SK-N-SH treated with all-trans-retinoic acid at 6 μM for 48 hours (cell line): ENCODE measurements around the gene AP2B1.

ENCODE experiments used
- ATAC-seq: fragments of 200-7000 bp; cut with Tn5 transposase; 3 replicates; pipeline ENCODE4 v1.9.1; 2020; ENCODE audit warnings: mild to moderate bottlenecking, moderate library complexity
- ARNTL ChIP-seq: fragments of 450-650 bp; formaldehyde crosslinking; IDR thresholded peaks from 2 replicates; pipeline ENCODE4 v1.5.0; 2020; ENCODE audit warnings: low read depth, mild to moderate bottlenecking, moderate library complexity, borderline replicate concordance
- CSDC2 ChIP-seq: fragments of 250-450 bp; sonication (Bioruptor Pico); IDR thresholded peaks from 2 replicates; pipeline ENCODE4 v1.5.0; 2020; ENCODE audit warnings: mild to moderate bottlenecking, moderate library complexity
- ESRRG ChIP-seq: fragments of 250-450 bp; sonication (Bioruptor Pico); IDR thresholded peaks from 2 replicates; pipeline ENCODE4 v1.6.1; 2021; ENCODE audit warnings: mild to moderate bottlenecking
- GLIS3 ChIP-seq: fragments of 250-450 bp; sonication (Bioruptor Pico); IDR thresholded peaks from 2 replicates; pipeline ENCODE4 v1.5.0; 2020; ENCODE audit warnings: mild to moderate bottlenecking, moderate library complexity
- ISL1 ChIP-seq: fragments of 250-450 bp; sonication (Bioruptor Pico); IDR thresholded peaks from 2 replicates; pipeline ENCODE4 v2.1.2; 2022; ENCODE audit warnings: mild to moderate bottlenecking, moderate library complexity
- OSR1 ChIP-seq: fragments of 250-450 bp; sonication (Bioruptor Pico); IDR thresholded peaks from 2 replicates; pipeline ENCODE4 v1.8.0; 2022; ENCODE audit warnings: moderate library complexity, mild to moderate bottlenecking, inconsistent platforms
- PPARA ChIP-seq: fragments of 250-450 bp; sonication (Bioruptor Pico); IDR thresholded peaks from 2 replicates; pipeline ENCODE4 v1.5.0; 2020; ENCODE audit warnings: mild to moderate bottlenecking, borderline replicate concordance
- TCF4 ChIP-seq: fragments of 250-450 bp; sonication (Bioruptor Pico); IDR thresholded peaks from 2 replicates; pipeline ENCODE4 v1.8.0; 2021; ENCODE audit warnings: mild to moderate bottlenecking, moderate library complexity, borderline replicate concordance
- TOX ChIP-seq: fragments of 250-450 bp; sonication (Bioruptor Pico); IDR thresholded peaks from 2 replicates; pipeline ENCODE4 v1.8.0; 2021; ENCODE audit warnings: mild to moderate bottlenecking, moderate library complexity, borderline replicate concordance
- ZC3H10 ChIP-seq: fragments of 250-450 bp; sonication (Bioruptor Pico); IDR thresholded peaks from 2 replicates; pipeline ENCODE4 v1.5.1; 2021; ENCODE audit warnings: mild to moderate bottlenecking, moderate library complexity
- ZFP3 ChIP-seq: fragments of 250-450 bp; sonication (Bioruptor Pico); IDR thresholded peaks from 2 replicates; pipeline ENCODE4 v1.5.0; 2020; ENCODE audit warnings: mild to moderate bottlenecking, moderate library complexity
- ZFP30 ChIP-seq: fragments of 450-650 bp; formaldehyde crosslinking; IDR thresholded peaks from 2 replicates; pipeline ENCODE4 v1.5.0; 2022; ENCODE audit warnings: mild to moderate bottlenecking, moderate library complexity
- ZNF565 ChIP-seq: fragments of 450-650 bp; formaldehyde crosslinking; conservative IDR thresholded peaks from 2 replicates; pipeline ENCODE4 v1.5.0; 2020; ENCODE audit warnings: low read depth, mild to moderate bottlenecking, moderate library complexity
- ZNF70 ChIP-seq: fragments of 450-650 bp; formaldehyde crosslinking; IDR thresholded peaks from 2 replicates; pipeline ENCODE4 v1.5.0; 2020; ENCODE audit warnings: mild to moderate bottlenecking, moderate library complexity
- ZNF8 ChIP-seq: fragments of 450-650 bp; formaldehyde crosslinking; IDR thresholded peaks from 2 replicates; pipeline ENCODE4 v1.5.0; 2020; ENCODE audit warnings: mild to moderate bottlenecking, moderate library complexity
- TF ChIP-seq, protein P1 (sequence below): fragments of 250-450 bp; sonication (Bioruptor Pico); IDR thresholded peaks from 2 replicates; pipeline ENCODE4 v1.5.0; 2020; ENCODE audit warnings: mild to moderate bottlenecking, moderate library complexity
- TF ChIP-seq, protein P2 (sequence below): fragments of 250-450 bp; sonication (Bioruptor Pico); IDR thresholded peaks from 2 replicates; pipeline ENCODE4 v1.5.1; 2020; ENCODE audit warnings: low read depth, mild to moderate bottlenecking, moderate library complexity
- TF ChIP-seq, protein P3 (sequence below): fragments of 250-450 bp; sonication (Bioruptor Pico); IDR thresholded peaks from 2 replicates; pipeline ENCODE4 v1.5.1; 2021; ENCODE audit warnings: mild to moderate bottlenecking, moderate library complexity
- TF ChIP-seq, protein P4 (sequence below): fragments of 250-450 bp; sonication (Bioruptor Pico); IDR thresholded peaks from 2 replicates; pipeline ENCODE4 v1.8.0; 2021; ENCODE audit warnings: low read depth, mild to moderate bottlenecking, moderate library complexity, borderline replicate concordance

AP2B1 gene

DNA sequence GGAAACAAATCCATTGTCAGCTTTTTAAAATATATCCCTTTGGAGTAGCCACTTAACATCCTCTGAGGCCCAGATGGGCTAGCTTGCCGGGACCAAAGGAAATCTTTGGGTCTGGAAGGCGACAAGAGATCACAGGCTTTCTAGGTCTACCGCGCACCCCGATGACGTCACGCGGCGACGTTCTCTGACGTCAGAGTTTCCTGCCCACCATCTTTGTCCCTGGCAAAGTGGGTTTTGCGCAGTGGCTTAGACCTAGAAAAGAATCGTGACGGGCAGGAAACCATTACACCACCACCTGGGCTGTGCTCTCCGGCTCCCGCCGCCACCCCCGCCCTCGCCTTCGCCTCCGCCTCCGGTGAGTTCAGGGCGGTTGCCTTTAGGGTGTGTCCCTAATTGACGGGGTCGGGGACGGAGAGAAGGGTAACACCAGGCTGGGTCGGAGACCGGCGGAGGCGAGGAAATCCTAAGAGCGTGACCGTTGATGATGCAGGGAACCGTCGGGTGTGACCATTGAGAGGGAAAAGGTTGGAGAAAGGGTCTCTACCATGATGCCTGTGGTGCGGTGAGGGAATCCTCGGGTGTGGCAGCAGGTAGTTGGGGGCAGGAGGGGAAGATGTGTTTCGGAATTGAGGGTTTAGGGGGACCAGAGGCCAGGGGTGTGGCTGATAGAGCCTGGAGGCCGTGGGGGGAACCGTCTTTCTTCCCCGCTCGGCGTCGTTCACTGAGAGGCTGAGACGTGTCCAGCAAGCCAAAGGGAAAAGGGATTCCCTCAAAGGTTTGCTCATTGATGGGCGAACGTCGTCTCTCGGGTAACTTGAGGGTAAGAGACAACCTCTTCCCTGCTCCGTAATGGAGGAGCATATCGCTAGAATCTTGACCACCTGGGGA lies at the start of gene AP2B1:
Gene AP2B1 (plus strand): TSS at position 249 of the 888 bp plus-strand sequence. CDS start 6,709 bp downstream, outside the sequence.
- peak; percentile 94 for ATAC-seq
- TF ChIP-seq CSDC2, result peak; percentile 81; the same call in 1 of the 2 replicates
- peak; percentile 66; the same call in 1 of the 2 replicates for TF ChIP-seq ZFP3 (CRISPR knock-in tag)
- TF ChIP-seq ZNF70 (CRISPR knock-in tag), result peak; percentile 34; the same call in 1 of the 2 replicates
- TF ChIP-seq, protein P1, sequence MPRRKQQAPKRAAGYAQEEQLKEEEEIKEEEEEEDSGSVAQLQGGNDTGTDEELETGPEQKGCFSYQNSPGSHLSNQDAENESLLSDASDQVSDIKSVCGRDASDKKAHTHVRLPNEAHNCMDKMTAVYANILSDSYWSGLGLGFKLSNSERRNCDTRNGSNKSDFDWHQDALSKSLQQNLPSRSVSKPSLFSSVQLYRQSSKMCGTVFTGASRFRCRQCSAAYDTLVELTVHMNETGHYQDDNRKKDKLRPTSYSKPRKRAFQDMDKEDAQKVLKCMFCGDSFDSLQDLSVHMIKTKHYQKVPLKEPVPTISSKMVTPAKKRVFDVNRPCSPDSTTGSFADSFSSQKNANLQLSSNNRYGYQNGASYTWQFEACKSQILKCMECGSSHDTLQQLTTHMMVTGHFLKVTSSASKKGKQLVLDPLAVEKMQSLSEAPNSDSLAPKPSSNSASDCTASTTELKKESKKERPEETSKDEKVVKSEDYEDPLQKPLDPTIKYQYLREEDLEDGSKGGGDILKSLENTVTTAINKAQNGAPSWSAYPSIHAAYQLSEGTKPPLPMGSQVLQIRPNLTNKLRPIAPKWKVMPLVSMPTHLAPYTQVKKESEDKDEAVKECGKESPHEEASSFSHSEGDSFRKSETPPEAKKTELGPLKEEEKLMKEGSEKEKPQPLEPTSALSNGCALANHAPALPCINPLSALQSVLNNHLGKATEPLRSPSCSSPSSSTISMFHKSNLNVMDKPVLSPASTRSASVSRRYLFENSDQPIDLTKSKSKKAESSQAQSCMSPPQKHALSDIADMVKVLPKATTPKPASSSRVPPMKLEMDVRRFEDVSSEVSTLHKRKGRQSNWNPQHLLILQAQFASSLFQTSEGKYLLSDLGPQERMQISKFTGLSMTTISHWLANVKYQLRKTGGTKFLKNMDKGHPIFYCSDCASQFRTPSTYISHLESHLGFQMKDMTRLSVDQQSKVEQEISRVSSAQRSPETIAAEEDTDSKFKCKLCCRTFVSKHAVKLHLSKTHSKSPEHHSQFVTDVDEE, result peak; percentile 80
- 0 out of 2 replicates have a peak, but pooled peaks have one; percentile 30 for TF ChIP-seq ZNF565 (CRISPR knock-in tag)
- no peak for TF ChIP-seq ZFP30

DNA sequence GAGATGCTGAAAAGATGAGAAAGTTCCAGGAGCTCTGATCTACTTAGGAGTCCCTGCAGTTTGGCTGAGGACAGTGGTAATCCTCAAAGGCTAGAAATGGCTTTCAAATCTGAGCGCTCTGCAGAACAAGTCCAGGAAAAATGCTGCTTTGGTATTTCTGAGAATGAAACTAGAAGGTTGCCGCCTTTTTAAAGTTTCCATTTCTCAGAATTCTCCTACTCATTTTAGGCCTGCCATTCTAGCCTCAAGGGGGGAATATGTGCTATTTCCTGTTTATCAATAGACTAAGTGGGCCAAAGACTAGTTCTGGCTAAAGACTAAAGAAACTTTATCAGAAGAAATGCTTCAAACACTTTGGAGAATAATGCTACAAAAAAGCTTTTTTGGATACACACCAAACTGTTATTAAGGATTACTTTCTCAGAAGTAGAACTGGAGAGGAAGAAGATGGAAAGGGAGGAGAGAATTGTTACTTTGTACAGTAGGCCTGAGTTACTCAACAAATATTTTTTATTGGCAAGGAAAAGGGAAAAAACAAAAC lies 49.5 kb upstream of the AP2B1 start, which contains the start of gene SLFN12L:
Gene SLFN12L (minus strand): TSS at position 78 of the 541 bp plus-strand sequence. CDS start 15,314 bp downstream, outside the sequence.
- TF ChIP-seq, protein P1, result no peak
- TF ChIP-seq ESRRG (CRISPR knock-in tag), result no peak
- TF ChIP-seq, protein P2, sequence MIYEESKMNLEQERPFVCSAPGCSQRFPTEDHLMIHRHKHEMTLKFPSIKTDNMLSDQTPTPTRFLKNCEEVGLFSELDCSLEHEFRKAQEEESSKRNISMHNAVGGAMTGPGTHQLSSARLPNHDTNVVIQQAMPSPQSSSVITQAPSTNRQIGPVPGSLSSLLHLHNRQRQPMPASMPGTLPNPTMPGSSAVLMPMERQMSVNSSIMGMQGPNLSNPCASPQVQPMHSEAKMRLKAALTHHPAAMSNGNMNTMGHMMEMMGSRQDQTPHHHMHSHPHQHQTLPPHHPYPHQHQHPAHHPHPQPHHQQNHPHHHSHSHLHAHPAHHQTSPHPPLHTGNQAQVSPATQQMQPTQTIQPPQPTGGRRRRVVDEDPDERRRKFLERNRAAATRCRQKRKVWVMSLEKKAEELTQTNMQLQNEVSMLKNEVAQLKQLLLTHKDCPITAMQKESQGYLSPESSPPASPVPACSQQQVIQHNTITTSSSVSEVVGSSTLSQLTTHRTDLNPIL (CRISPR knock-in tag), result no peak
- TF ChIP-seq PPARA (CRISPR knock-in tag), result no peak
- no peak for TF ChIP-seq ISL1
- no peak for TF ChIP-seq GLIS3
- TF ChIP-seq ZC3H10 (CRISPR knock-in tag), result no peak
- TF ChIP-seq, protein P3, sequence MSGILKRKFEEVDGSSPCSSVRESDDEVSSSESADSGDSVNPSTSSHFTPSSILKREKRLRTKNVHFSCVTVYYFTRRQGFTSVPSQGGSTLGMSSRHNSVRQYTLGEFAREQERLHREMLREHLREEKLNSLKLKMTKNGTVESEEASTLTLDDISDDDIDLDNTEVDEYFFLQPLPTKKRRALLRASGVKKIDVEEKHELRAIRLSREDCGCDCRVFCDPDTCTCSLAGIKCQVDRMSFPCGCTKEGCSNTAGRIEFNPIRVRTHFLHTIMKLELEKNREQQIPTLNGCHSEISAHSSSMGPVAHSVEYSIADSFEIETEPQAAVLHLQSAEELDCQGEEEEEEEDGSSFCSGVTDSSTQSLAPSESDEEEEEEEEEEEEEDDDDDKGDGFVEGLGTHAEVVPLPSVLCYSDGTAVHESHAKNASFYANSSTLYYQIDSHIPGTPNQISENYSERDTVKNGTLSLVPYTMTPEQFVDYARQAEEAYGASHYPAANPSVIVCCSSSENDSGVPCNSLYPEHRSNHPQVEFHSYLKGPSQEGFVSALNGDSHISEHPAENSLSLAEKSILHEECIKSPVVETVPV (CRISPR knock-in tag), result no peak
- TF ChIP-seq ZNF8 (CRISPR knock-in tag), result no peak
- no peak for TF ChIP-seq ARNTL (CRISPR knock-in tag)
- TF ChIP-seq, protein P4, sequence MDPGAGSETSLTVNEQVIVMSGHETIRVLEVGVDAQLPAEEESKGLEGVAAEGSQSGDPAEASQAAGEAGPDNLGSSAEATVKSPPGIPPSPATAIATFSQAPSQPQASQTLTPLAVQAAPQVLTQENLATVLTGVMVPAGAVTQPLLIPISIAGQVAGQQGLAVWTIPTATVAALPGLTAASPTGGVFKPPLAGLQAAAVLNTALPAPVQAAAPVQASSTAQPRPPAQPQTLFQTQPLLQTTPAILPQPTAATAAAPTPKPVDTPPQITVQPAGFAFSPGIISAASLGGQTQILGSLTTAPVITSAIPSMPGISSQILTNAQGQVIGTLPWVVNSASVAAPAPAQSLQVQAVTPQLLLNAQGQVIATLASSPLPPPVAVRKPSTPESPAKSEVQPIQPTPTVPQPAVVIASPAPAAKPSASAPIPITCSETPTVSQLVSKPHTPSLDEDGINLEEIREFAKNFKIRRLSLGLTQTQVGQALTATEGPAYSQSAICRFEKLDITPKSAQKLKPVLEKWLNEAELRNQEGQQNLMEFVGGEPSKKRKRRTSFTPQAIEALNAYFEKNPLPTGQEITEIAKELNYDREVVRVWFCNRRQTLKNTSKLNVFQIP, result no peak
- TF ChIP-seq OSR1 (CRISPR knock-in tag), result no peak
- TF ChIP-seq TOX (CRISPR knock-in tag), result no peak
- no peak for TF ChIP-seq ZNF70 (CRISPR knock-in tag)
- TF ChIP-seq TCF4 (CRISPR knock-in tag), result no peak
- TF ChIP-seq CSDC2, result no peak
- no peak for TF ChIP-seq ZNF565 (CRISPR knock-in tag)
- no peak for ATAC-seq
